ENCODE data around the gene OBSL1. TPM values are rescaled to one million over a fixed set of nuclear protein-coding genes. Genes with fewer than 3 reads are reported as not detected.

OBSL1 gene
- total RNA-seq, 1 experiment from 2014 or later, result 76.5 TPM

DNA sequence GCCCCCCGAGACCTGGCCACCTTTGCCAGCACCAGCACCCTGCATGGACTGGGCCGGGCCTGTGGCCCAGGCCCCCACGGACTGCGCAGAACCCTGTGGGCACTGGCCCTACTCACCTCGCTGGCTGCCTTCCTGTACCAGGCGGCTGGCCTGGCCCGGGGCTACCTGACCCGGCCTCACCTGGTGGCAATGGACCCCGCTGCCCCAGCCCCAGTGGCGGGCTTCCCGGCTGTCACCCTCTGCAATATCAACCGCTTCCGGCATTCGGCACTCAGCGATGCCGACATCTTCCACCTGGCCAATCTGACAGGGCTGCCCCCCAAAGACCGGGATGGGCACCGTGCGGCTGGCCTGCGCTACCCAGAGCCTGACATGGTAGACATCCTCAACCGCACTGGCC lies 56.5 kb downstream of the OBSL1 start:
- H3K27ac Mint-ChIP-seq (ENCODE audit: unreplicated experiment), result no peak overlapping the region
- CTCF ChIA-PET, result interaction anchor here (0.5 to 1.9 kb wide), 3 partner anchors 15 to 54 kb away, joined by 3 to 5 read pairs (median 3); a partner anchor contains a TSS

DNA sequence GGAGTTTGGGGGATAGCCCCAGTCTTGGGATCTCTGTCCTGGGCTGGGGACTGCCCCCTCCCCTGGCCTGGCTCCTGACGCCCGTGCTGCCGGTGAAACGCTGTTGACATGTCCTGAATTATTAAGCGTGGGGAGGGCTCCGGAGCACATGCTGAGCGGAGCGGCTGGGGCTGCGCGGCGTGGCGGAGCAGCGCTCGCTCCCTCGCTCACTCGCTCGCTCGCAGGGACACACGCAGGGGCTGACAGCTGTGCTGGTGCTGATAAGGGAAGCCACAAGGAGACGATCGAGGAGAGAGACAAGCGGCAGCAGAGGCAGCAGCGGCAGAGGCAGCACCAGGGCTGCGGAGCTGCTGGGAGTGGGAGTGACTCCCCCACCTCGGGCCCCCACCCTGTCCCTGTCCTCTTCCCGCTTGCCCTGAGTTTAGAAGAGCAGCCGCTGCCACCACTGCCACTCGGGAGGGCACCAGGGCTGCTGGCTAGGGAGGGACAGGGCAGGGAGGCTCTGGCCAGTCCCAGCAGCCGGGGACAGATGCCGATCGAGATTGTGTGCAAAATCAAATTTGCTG lies 57.1 kb downstream of the OBSL1 start, which contains the start of gene ASIC4:
TSS of gene ASIC4 (plus strand) at position 287 of the 566 bp plus-strand sequence. CDS start at position 530, 243 bp downstream.
- TF ChIP-seq, protein P1, sequence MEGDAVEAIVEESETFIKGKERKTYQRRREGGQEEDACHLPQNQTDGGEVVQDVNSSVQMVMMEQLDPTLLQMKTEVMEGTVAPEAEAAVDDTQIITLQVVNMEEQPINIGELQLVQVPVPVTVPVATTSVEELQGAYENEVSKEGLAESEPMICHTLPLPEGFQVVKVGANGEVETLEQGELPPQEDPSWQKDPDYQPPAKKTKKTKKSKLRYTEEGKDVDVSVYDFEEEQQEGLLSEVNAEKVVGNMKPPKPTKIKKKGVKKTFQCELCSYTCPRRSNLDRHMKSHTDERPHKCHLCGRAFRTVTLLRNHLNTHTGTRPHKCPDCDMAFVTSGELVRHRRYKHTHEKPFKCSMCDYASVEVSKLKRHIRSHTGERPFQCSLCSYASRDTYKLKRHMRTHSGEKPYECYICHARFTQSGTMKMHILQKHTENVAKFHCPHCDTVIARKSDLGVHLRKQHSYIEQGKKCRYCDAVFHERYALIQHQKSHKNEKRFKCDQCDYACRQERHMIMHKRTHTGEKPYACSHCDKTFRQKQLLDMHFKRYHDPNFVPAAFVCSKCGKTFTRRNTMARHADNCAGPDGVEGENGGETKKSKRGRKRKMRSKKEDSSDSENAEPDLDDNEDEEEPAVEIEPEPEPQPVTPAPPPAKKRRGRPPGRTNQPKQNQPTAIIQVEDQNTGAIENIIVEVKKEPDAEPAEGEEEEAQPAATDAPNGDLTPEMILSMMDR (IDR thresholded peaks at IDR 0.05; ENCODE audit: unreplicated experiment), result no peak
- H3K36me3 Mint-ChIP-seq (ENCODE audit: insufficient read depth, unreplicated experiment), result peaks cover 28% of the 10 kb centered on the region
- H3K4me3 Mint-ChIP-seq (ENCODE audit: low read depth, unreplicated experiment), result peak within 1 kb of the TSS; percentile 56
- H3K4me1 Mint-ChIP-seq (ENCODE audit: low read depth, unreplicated experiment), result peaks cover 29% of the 10 kb centered on the region
- BruUV-seq (replicated peaks), result no TSS peak
- peaks cover 100% of the 10 kb centered on the region for H3K27me3 Mint-ChIP-seq (ENCODE audit: unreplicated experiment)
- H3K9me3 Mint-ChIP-seq (ENCODE audit: low read depth, unreplicated experiment), result no peaks in the 10 kb centered on the region
- H3K27ac Mint-ChIP-seq (ENCODE audit: unreplicated experiment), result no peak within 1 kb of the TSS
- no peak for DNase-seq
- intact Hi-C loops (cut with micrococcal nuclease; ENCODE audit: unreplicated experiment), result no loop called here
- CTCF ChIA-PET, result interaction anchor here (0.5 to 1.9 kb wide), 4 partner anchors 15 to 53 kb away, joined by 3 to 5 read pairs (median 4); a partner anchor contains a TSS

More for the DNA sequence above, 56.5 kb downstream of the OBSL1 start:
- no TSS peak for BruUV-seq (replicated peaks)
- H3K4me1 Mint-ChIP-seq (ENCODE audit: low read depth, unreplicated experiment), result peaks cover 26% of the 10 kb centered on the region
- peaks cover 100% of the 10 kb centered on the region for H3K27me3 Mint-ChIP-seq (ENCODE audit: unreplicated experiment)
- peaks cover 22% of the 10 kb centered on the region for H3K36me3 Mint-ChIP-seq (ENCODE audit: insufficient read depth, unreplicated experiment)
- intact Hi-C loops (cut with micrococcal nuclease; ENCODE audit: unreplicated experiment), result no loop called here
- H3K9me3 Mint-ChIP-seq (ENCODE audit: low read depth, unreplicated experiment), result no peaks in the 10 kb centered on the region
- no peak overlapping the region for H3K4me3 Mint-ChIP-seq (ENCODE audit: low read depth, unreplicated experiment)
- TF ChIP-seq, protein P1 (IDR thresholded peaks at IDR 0.05; ENCODE audit: unreplicated experiment), result no peak
- no peak for DNase-seq

DNA sequence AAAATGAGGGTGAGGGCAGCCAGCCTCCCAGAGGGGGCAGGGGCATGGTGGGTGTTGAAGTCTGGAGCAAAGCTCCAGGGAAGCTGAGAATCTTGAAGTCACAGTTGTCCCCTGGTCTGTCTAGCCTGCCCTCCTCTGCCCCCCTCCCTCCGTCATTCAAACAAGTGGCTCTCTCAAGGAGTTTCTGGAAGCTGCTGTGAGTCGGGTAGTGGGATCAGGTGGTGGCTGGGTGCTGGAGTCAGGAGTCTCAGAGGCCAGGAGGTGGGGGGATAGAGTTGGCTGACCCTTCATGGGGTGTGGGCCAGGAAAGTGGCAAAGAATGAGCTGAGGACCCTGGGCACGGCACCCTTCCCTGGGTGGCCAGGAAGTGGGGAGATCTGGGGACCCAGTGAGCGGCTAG lies 57.6 kb downstream of the OBSL1 start:
- BruUV-seq (replicated peaks), result no TSS peak
- H3K9me3 Mint-ChIP-seq (ENCODE audit: low read depth, unreplicated experiment), result no peaks in the 10 kb centered on the region
- no peak overlapping the region for H3K27ac Mint-ChIP-seq (ENCODE audit: unreplicated experiment)
- TF ChIP-seq, protein P1 (IDR thresholded peaks at IDR 0.05; ENCODE audit: unreplicated experiment), result no peak
- intact Hi-C loops (cut with micrococcal nuclease; ENCODE audit: unreplicated experiment), result no loop called here
- H3K27me3 Mint-ChIP-seq (ENCODE audit: unreplicated experiment), result peaks cover 98% of the 10 kb centered on the region
- peak overlapping the region; percentile 56 for H3K4me3 Mint-ChIP-seq (ENCODE audit: low read depth, unreplicated experiment)
- peaks cover 29% of the 10 kb centered on the region for H3K4me1 Mint-ChIP-seq (ENCODE audit: low read depth, unreplicated experiment)
- no peak for DNase-seq
- H3K36me3 Mint-ChIP-seq (ENCODE audit: insufficient read depth, unreplicated experiment), result peaks cover 29% of the 10 kb centered on the region
- CTCF ChIA-PET, result interaction anchor here (1.0 to 1.4 kb wide), 3 partner anchors 15 to 18 kb away, joined by 3 to 4 read pairs (median 3); partner anchors contain the start of gene GMPPA

DNA sequence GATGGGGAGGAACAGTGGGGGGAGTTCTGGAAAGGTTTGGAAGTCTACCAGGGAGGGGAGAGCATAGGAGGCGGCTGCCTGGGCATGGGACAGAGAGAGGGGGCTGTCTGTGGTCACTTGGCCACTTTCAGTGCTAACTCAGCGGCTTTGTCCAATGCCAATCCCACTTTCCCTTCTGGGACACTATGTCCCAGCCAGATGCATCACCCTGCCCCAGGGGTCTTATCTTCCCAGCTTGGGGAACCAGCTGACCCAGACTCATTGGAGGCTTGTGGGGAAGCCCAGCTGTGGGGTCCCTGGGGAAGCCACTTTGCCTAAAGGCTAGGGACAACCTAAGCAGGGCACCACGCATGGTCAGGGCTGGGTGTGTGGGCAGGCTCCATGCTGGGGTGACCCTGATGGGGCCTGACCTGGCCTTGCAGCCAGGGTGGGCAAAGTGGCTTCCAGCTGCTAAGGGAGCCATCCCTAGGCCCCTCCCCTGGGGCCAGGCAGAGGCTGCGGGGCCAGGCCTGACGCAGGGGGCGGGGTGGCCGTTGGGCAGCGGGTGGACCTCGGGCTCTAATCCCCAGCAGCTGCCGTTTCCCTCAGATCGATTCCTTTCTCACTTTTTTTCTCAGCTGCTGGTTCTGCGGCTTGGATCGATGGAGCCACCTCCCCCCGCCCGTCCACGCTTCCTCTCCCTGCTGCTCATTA lies 58.7 kb downstream of the OBSL1 start:
- peaks cover 29% of the 10 kb centered on the region for H3K4me1 Mint-ChIP-seq (ENCODE audit: low read depth, unreplicated experiment)
- TF ChIP-seq, protein P1 (IDR thresholded peaks at IDR 0.05; ENCODE audit: unreplicated experiment), result no peak
- H3K27ac Mint-ChIP-seq (ENCODE audit: unreplicated experiment), result no peak overlapping the region
- peaks cover 87% of the 10 kb centered on the region for H3K27me3 Mint-ChIP-seq (ENCODE audit: unreplicated experiment)
- BruUV-seq (replicated peaks), result no TSS peak
- H3K9me3 Mint-ChIP-seq (ENCODE audit: low read depth, unreplicated experiment), result no peaks in the 10 kb centered on the region
- CTCF ChIA-PET, result interaction anchor here (1.0 to 1.2 kb wide), 2 partner anchors 14 to 20 kb away, joined by 3 read pairs; partner anchors contain the start of gene GMPPA
- no peak overlapping the region for H3K4me3 Mint-ChIP-seq (ENCODE audit: low read depth, unreplicated experiment)
- intact Hi-C loops (cut with micrococcal nuclease; ENCODE audit: unreplicated experiment), result no loop called here
- no peak for DNase-seq
- peaks cover 37% of the 10 kb centered on the region for H3K36me3 Mint-ChIP-seq (ENCODE audit: insufficient read depth, unreplicated experiment)

Measured in Calu3 (cell line).